Effector memory CD8-positive, alpha-beta T cell (primary cell): ENCODE results near the gene KRTAP4-2.
"Not testable (repeated sequence)": the region's sequence is repeated elsewhere in the genome, so short reads cannot be mapped to it uniquely, and the experiment has no call there.

ENCODE experiments used
- ATAC-seq: fragments of 150-1000 bp; cut with Tn5 transposase; replicated peaks from 2 replicates; pipeline ENCODE4 v1.10.0; 2021; ENCODE audit warnings: mild to moderate bottlenecking, moderate library complexity
- DNase-seq, 3 experiments: peaks; one replicate each; pipeline ENCODE4 v3.0.0; 2021
- H3K27ac Mint-ChIP-seq, 2 donors: one replicate each; pipeline ENCODE4 v1.8.0; 2022; ENCODE audit warnings: mild to moderate bottlenecking in 2 of 2, mixed read lengths in 2 of 2, moderate library complexity in 2 of 2
- H3K27me3 Mint-ChIP-seq, 2 donors: one replicate each; pipeline ENCODE4 v1.8.0; 2022; ENCODE audit warnings: mixed read lengths in 2 of 2
- H3K36me3 Mint-ChIP-seq: one replicate; pipeline ENCODE4 v1.8.0; 2022; ENCODE audit warnings: mild to moderate bottlenecking, moderate library complexity, mixed read lengths; ENCODE audit not compliant: insufficient read depth
- H3K4me1 Mint-ChIP-seq, 2 donors: one replicate each; pipeline ENCODE4 v1.8.0; 2022; ENCODE audit warnings: low read depth in 2 of 2, mixed read lengths in 2 of 2
- H3K4me3 Mint-ChIP-seq, 2 donors: one replicate each; pipeline ENCODE4 v1.8.0; 2022; ENCODE audit warnings: mild to moderate bottlenecking in 2 of 2, mixed read lengths in 2 of 2, moderate library complexity in 2 of 2
- H3K9me3 Mint-ChIP-seq, 2 donors: one replicate each; pipeline ENCODE4 v1.8.0; 2022; ENCODE audit warnings: mixed read lengths in 2 of 2
- total RNA-seq, 9 experiments: gene quantifications; one replicate each; lab custom pipeline; 2026; lab: John Stamatoyannopoulos, UW

KRTAP4-2 gene
- total RNA-seq = 0 reads per million in 9 experiments

GRCh38 chr17:41177727-41178271, at the start of gene KRTAP4-2:
TSS of gene KRTAP4-2 (minus strand) at chr17:41178221. CDS start at chr17:41178164, 57 bp downstream.
- Mint-ChIP-seq H3K27ac (no peak within 1 kb of the TSS), H3K4me3 (no peak within 1 kb of the TSS), H3K9me3 (no peaks in the 10 kb centered on the region), H3K4me1 (peaks cover 0 to 4% of the 10 kb centered on the region in 2 donors), H3K27me3 (peaks cover 6 to 14% of the 10 kb centered on the region in 2 donors), H3K36me3 (no peaks in the 10 kb centered on the region)
- no peak for DNase-seq
- ATAC-seq = no peak

GRCh38 chr17:41226598-41227095, 48.6 kb upstream of the KRTAP4-2 start, which contains the start of gene KRTAP9-2:
TSS of gene KRTAP9-2 (plus strand) at chr17:41226648. CDS start at chr17:41226655, 7 bp downstream.
- ATAC-seq, H3K9me3 Mint-ChIP-seq: not testable (repeated sequence)
- peaks cover 14 to 15% of the 10 kb centered on the region in 2 donors for H3K27me3 Mint-ChIP-seq

GRCh38 chr17:41226051-41226450, 48.0 kb upstream of the KRTAP4-2 start:
- DNase-seq = no peak
- Mint-ChIP-seq H3K36me3 (no peaks in the 10 kb centered on the region), H3K9me3 (no peaks in the 10 kb centered on the region), H3K4me1 (no peaks in the 10 kb centered on the region), H3K27ac (no peak overlapping the region), H3K4me3 (no peak overlapping the region), H3K27me3 (peaks cover 14 to 15% of the 10 kb centered on the region in 2 donors)
- no peak for ATAC-seq

More at GRCh38 chr17:41226598-41227095, 48.6 kb upstream of the KRTAP4-2 start, which contains the start of gene KRTAP9-2:
- H3K4me1 Mint-ChIP-seq, DNase-seq, H3K4me3 Mint-ChIP-seq, H3K36me3 Mint-ChIP-seq, H3K27ac Mint-ChIP-seq: not testable (repeated sequence)

- Mint-ChIP-seq H3K27me3 (peaks cover 15 to 16% of the 10 kb centered on the region in 2 donors), H3K27ac (no peak overlapping the region), H3K4me3 (no peak overlapping the region), H3K36me3 (no peaks in the 10 kb centered on the region), H3K4me1 (no peaks in the 10 kb centered on the region), H3K9me3 (no peaks in the 10 kb centered on the region)
- ATAC-seq (no peak), DNase-seq (no peak)
Observed at GRCh38 chr17:41223821-41224220, 45.8 kb upstream of the KRTAP4-2 start.

GRCh38 chr17:41215681-41216080, 37.7 kb upstream of the KRTAP4-2 start:
- ATAC-seq = no peak
- Mint-ChIP-seq H3K4me1 (no peaks in the 10 kb centered on the region), H3K4me3 (no peak overlapping the region), H3K36me3 (no peaks in the 10 kb centered on the region), H3K27me3 (peaks cover 58 to 62% of the 10 kb centered on the region in 2 donors), H3K9me3 (no peaks in the 10 kb centered on the region), H3K27ac (no peak overlapping the region)
- DNase-seq = no peak

GRCh38 chr17:41212524-41213169, 34.6 kb upstream of the KRTAP4-2 start:
- Mint-ChIP-seq H3K9me3 (no peaks in the 10 kb centered on the region), H3K4me1 (no peaks in the 10 kb centered on the region), H3K27me3 (peaks cover 66 to 89% of the 10 kb centered on the region in 2 donors), H3K36me3 (no peaks in the 10 kb centered on the region), H3K4me3 (no peak overlapping the region), H3K27ac (peak overlapping the region in 1 of 2 donors; percentile 57)
- ATAC-seq (no peak), DNase-seq (no peak)

GRCh38 chr17:41211845-41212466, 33.9 kb upstream of the KRTAP4-2 start:
- Mint-ChIP-seq H3K4me1 (no peaks in the 10 kb centered on the region), H3K27ac (no peak overlapping the region), H3K27me3 (peaks cover 62 to 85% of the 10 kb centered on the region in 2 donors), H3K9me3 (no peaks in the 10 kb centered on the region), H3K4me3 (no peak overlapping the region), H3K36me3 (no peaks in the 10 kb centered on the region)
- DNase-seq (no peak), ATAC-seq (no peak)

GRCh38 chr17:41199421-41200078, 21.5 kb upstream of the KRTAP4-2 start:
- ATAC-seq = no peak
- no peaks in the 10 kb centered on the region for H3K36me3 Mint-ChIP-seq
- DNase-seq = no peak
- H3K9me3 Mint-ChIP-seq = no peaks in the 10 kb centered on the region
- H3K27ac Mint-ChIP-seq = no peak overlapping the region
- H3K27me3 Mint-ChIP-seq = peaks cover 16 to 21% of the 10 kb centered on the region in 2 donors
- no peak overlapping the region for H3K4me3 Mint-ChIP-seq
- H3K4me1 Mint-ChIP-seq = no peaks in the 10 kb centered on the region

GRCh38 chr17:41196068-41196467, 18.0 kb upstream of the KRTAP4-2 start:
- no peaks in the 10 kb centered on the region for H3K36me3 Mint-ChIP-seq
- ATAC-seq (no peak), DNase-seq (no peak)
- no peak overlapping the region for H3K27ac Mint-ChIP-seq
- no peak overlapping the region for H3K4me3 Mint-ChIP-seq
- peaks cover 27 to 39% of the 10 kb centered on the region in 2 donors for H3K27me3 Mint-ChIP-seq
- no peaks in the 10 kb centered on the region for H3K9me3 Mint-ChIP-seq
- no peaks in the 10 kb centered on the region for H3K4me1 Mint-ChIP-seq

GRCh38 chr17:41190328-41190727, 12.3 kb upstream of the KRTAP4-2 start:
- no peak for ATAC-seq
- no peak overlapping the region for H3K4me3 Mint-ChIP-seq
- H3K9me3 Mint-ChIP-seq = no peaks in the 10 kb centered on the region
- H3K4me1 Mint-ChIP-seq = peaks cover 0 to 2% of the 10 kb centered on the region in 2 donors
- H3K27me3 Mint-ChIP-seq = peaks cover 41 to 55% of the 10 kb centered on the region in 2 donors
- H3K27ac Mint-ChIP-seq = no peak overlapping the region
- no peak for DNase-seq
- H3K36me3 Mint-ChIP-seq = no peaks in the 10 kb centered on the region

GRCh38 chr17:41189837-41190318, 11.9 kb upstream of the KRTAP4-2 start, which contains the start of gene KRTAP9-1:
TSS of gene KRTAP9-1 (plus strand) at chr17:41189887. CDS start at chr17:41189887, 0 bp downstream.
- peaks cover 41 to 59% of the 10 kb centered on the region in 2 donors for H3K27me3 Mint-ChIP-seq
- H3K36me3 Mint-ChIP-seq, ATAC-seq, H3K4me1 Mint-ChIP-seq, H3K9me3 Mint-ChIP-seq, H3K4me3 Mint-ChIP-seq, DNase-seq, H3K27ac Mint-ChIP-seq: not testable (repeated sequence)

GRCh38 chr17:41186872-41187271, 8.9 kb upstream of the KRTAP4-2 start:
- H3K27ac Mint-ChIP-seq = no peak overlapping the region
- H3K9me3 Mint-ChIP-seq = no peaks in the 10 kb centered on the region
- no peak for ATAC-seq
- H3K4me3 Mint-ChIP-seq = no peak overlapping the region
- H3K4me1 Mint-ChIP-seq = peaks cover 0 to 2% of the 10 kb centered on the region in 2 donors
- no peak for DNase-seq
- no peaks in the 10 kb centered on the region for H3K36me3 Mint-ChIP-seq
- H3K27me3 Mint-ChIP-seq = peaks cover 50 to 55% of the 10 kb centered on the region in 2 donors

GRCh38 chr17:41185001-41185400, 7.0 kb upstream of the KRTAP4-2 start:
- Mint-ChIP-seq H3K9me3 (no peaks in the 10 kb centered on the region), H3K27ac (no peak overlapping the region), H3K27me3 (peaks cover 33 to 37% of the 10 kb centered on the region in 2 donors), H3K36me3 (no peaks in the 10 kb centered on the region), H3K4me3 (no peak overlapping the region), H3K4me1 (no peaks in the 10 kb centered on the region)
- no peak for DNase-seq
- no peak for ATAC-seq
